Trophoblast cell (in vitro differentiated cells and primary cell): ENCODE results near the gene IKZF3.

Experiments used
- DNase-seq, 2 donors: peaks; one replicate each; pipeline ENCODE4 v3.0.0-alpha.2; 2016
- H2AFZ ChIP-seq: 2 replicates; pipeline ENCODE4 v1.6.1; 2013; ENCODE audit warnings: low read length, moderate library complexity, mild to moderate bottlenecking; ENCODE audit not compliant: insufficient read depth, poor library complexity
- H2AK5ac ChIP-seq: 2 replicates; pipeline ENCODE4 v1.6.1; 2013; ENCODE audit warnings: mild to moderate bottlenecking, low read length
- H2BK120ac ChIP-seq: 2 replicates; pipeline ENCODE4 v1.6.1; 2013; ENCODE audit warnings: low read length, mild to moderate bottlenecking, moderate library complexity; ENCODE audit not compliant: insufficient read depth, poor library complexity
- H2BK12ac ChIP-seq: 2 replicates; pipeline ENCODE4 v1.6.1; 2013; ENCODE audit warnings: mild to moderate bottlenecking, low read length, moderate library complexity
- H2BK5ac ChIP-seq: 2 replicates; pipeline ENCODE4 v1.6.1; 2013; ENCODE audit warnings: low read length, low read depth, moderate library complexity, mild to moderate bottlenecking; ENCODE audit not compliant: poor library complexity
- H3K14ac ChIP-seq: 2 replicates; pipeline ENCODE4 v1.6.1; 2013; ENCODE audit warnings: mild to moderate bottlenecking, low read length
- H3K18ac ChIP-seq: 2 replicates; pipeline ENCODE4 v1.6.1; 2013; ENCODE audit warnings: mild to moderate bottlenecking, low read length
- H3K23ac ChIP-seq: 2 replicates; pipeline ENCODE4 v1.6.1; 2013; ENCODE audit warnings: low read length
- H3K27ac ChIP-seq: 2 replicates; pipeline ENCODE4 v1.5.1; 2013; ENCODE audit warnings: low read depth, mild to moderate bottlenecking, inconsistent platforms, low read length, moderate library complexity
- H3K27me3 ChIP-seq: 2 replicates; pipeline ENCODE4 v1.6.1; 2013; ENCODE audit warnings: inconsistent platforms, mild to moderate bottlenecking, low read length, moderate library complexity; ENCODE audit not compliant: insufficient read depth
- H3K36me3 ChIP-seq, 2 experiments: 1 replicate in 1 of 2; 2 replicates in 1 of 2; pipeline ENCODE4 v1.6.1; 2013; ENCODE audit warnings: low read length in 2 of 2, mild to moderate bottlenecking in 2 of 2, moderate library complexity in 1 of 2; ENCODE audit not compliant: insufficient read depth in 2 of 2, control insufficient read depth in 1 of 2
- H3K4ac ChIP-seq: 2 replicates; pipeline ENCODE4 v1.6.1; 2013; ENCODE audit warnings: low read depth, mild to moderate bottlenecking, low read length, moderate library complexity
- H3K4me1 ChIP-seq, 2 experiments: 1 replicate in 1 of 2; 2 replicates in 1 of 2; pipeline ENCODE4 v1.6.1; 2013; ENCODE audit warnings: low read length in 2 of 2, mild to moderate bottlenecking in 2 of 2, moderate library complexity in 1 of 2; ENCODE audit not compliant: insufficient read depth in 2 of 2, control insufficient read depth in 1 of 2
- H3K4me2 ChIP-seq: 2 replicates; pipeline ENCODE4 v1.6.1; 2013; ENCODE audit warnings: inconsistent platforms, mild to moderate bottlenecking, low read length, moderate library complexity
- H3K4me3 ChIP-seq: 2 replicates; pipeline ENCODE4 v1.5.1; 2013; ENCODE audit warnings: mild to moderate bottlenecking, low read depth, low read length, inconsistent platforms
- H3K79me1 ChIP-seq: one replicate; pipeline ENCODE4 v1.6.1; 2013; ENCODE audit warnings: low read length
- H3K79me2 ChIP-seq: 2 replicates; pipeline ENCODE4 v1.6.1; 2013; ENCODE audit warnings: low read length, mild to moderate bottlenecking; ENCODE audit not compliant: control insufficient read depth, insufficient read depth, poor library complexity
- H3K9ac ChIP-seq: 2 replicates; pipeline ENCODE4 v1.6.1; 2013; ENCODE audit warnings: mild to moderate bottlenecking, low read length
- H3K9me3 ChIP-seq: 2 replicates; pipeline ENCODE4 v1.6.1; 2013; ENCODE audit warnings: low read depth, mild to moderate bottlenecking, control low read depth, inconsistent platforms, low read length; ENCODE audit not compliant: insufficient read depth
- H4K12ac ChIP-seq: 2 replicates; pipeline ENCODE4 v1.6.1; 2013; ENCODE audit warnings: low read depth, mild to moderate bottlenecking, low read length, moderate library complexity
- H4K8ac ChIP-seq: 2 replicates; pipeline ENCODE4 v1.6.1; 2013; ENCODE audit warnings: low read depth, mild to moderate bottlenecking, low read length, moderate library complexity
- H4K91ac ChIP-seq: one replicate; pipeline ENCODE4 v1.6.1; 2013; ENCODE audit warnings: low read depth, mild to moderate bottlenecking, low read length, moderate library complexity
- WGBS: extraction: QIAGEN DNeasy Blood & Tissue Kit; methylation state at CpG from one replicate; pipeline ENCODE4 v1.1.7; 2013; ENCODE audit warnings: missing lambda C conversion rate; ENCODE audit not compliant: insufficient read length, insufficient coverage; ENCODE audit errors: extremely low coverage; 5-methylcytosine and 5-hydroxymethylcytosine counted together

The IKZF3 gene

GRCh38 chr17:39812466-39812865, 51.6 kb downstream of the IKZF3 start:
- H3K27me3 ChIP-seq, result no peaks in the 10 kb centered on the region
- no peak overlapping the region for H3K4ac ChIP-seq
- H3K9ac ChIP-seq, result no peak overlapping the region
- no peak overlapping the region for H3K18ac ChIP-seq
- H2BK120ac ChIP-seq, result no peak overlapping the region
- no peak for DNase-seq
- H3K4me3 ChIP-seq, result no peak overlapping the region
- no peaks in the 10 kb centered on the region for H3K79me2 ChIP-seq
- H3K27ac ChIP-seq, result no peak overlapping the region
- no peak overlapping the region for H3K4me2 ChIP-seq
- no peak overlapping the region for H4K12ac ChIP-seq
- no peaks in the 10 kb centered on the region for H3K9me3 ChIP-seq
- no peak overlapping the region for H2BK5ac ChIP-seq
- no peaks in the 10 kb centered on the region for H3K4me1 ChIP-seq
- H3K23ac ChIP-seq, result no peak overlapping the region
- H3K36me3 ChIP-seq, result no peaks in the 10 kb centered on the region
- H2AFZ ChIP-seq, result no peak overlapping the region
- H3K79me1 ChIP-seq, result no peaks in the 10 kb centered on the region
- no peak overlapping the region for H2BK12ac ChIP-seq
- H2AK5ac ChIP-seq, result no peak overlapping the region
- WGBS, result no CpG with 5 or more reads among the region's 6 CpGs
- H3K14ac ChIP-seq, result no peak overlapping the region
- H4K8ac ChIP-seq, result no peak overlapping the region
- no peak overlapping the region for H4K91ac ChIP-seq

- Histone ChIP-seq H3K79me2 (no peaks in the 10 kb centered on the region), H2AK5ac (no peak overlapping the region), H3K4me3 (no peak overlapping the region), H3K9me3 (no peaks in the 10 kb centered on the region), H3K4me2 (no peak overlapping the region), H3K36me3 (no peaks in the 10 kb centered on the region), H3K18ac (no peak overlapping the region), H3K79me1 (no peaks in the 10 kb centered on the region), H2BK5ac (no peak overlapping the region), H4K12ac (no peak overlapping the region), H2BK120ac (no peak overlapping the region), H2AFZ (no peak overlapping the region), H3K27ac (no peak overlapping the region), H3K14ac (no peak overlapping the region), H3K27me3 (no peaks in the 10 kb centered on the region), H2BK12ac (no peak overlapping the region), H3K4me1 (no peaks in the 10 kb centered on the region), H3K23ac (no peak overlapping the region), H3K9ac (no peak overlapping the region), H3K4ac (no peak overlapping the region), H4K8ac (no peak overlapping the region), H4K91ac (no peak overlapping the region)
- no CpG with 5 or more reads among the region's 4 CpGs for WGBS
- no peak for DNase-seq
Measured at GRCh38 chr17:39810939-39811728, 53.0 kb downstream of the IKZF3 start.

- no peak for DNase-seq
- no peak overlapping the region for H3K4me2 ChIP-seq
- H2AFZ ChIP-seq, result no peak overlapping the region
- H3K9me3 ChIP-seq, result no peaks in the 10 kb centered on the region
- no peak overlapping the region for H3K4me3 ChIP-seq
- no peak overlapping the region for H2BK12ac ChIP-seq
- no peak overlapping the region for H2AK5ac ChIP-seq
- no peaks in the 10 kb centered on the region for H3K36me3 ChIP-seq
- no peak overlapping the region for H3K23ac ChIP-seq
- no peak overlapping the region for H2BK5ac ChIP-seq
- WGBS, result no CpG with 5 or more reads among the region's 2 CpGs
- H3K79me1 ChIP-seq, result no peaks in the 10 kb centered on the region
- no peak overlapping the region for H3K18ac ChIP-seq
- H3K14ac ChIP-seq, result no peak overlapping the region
- no peak overlapping the region for H4K8ac ChIP-seq
- H2BK120ac ChIP-seq, result no peak overlapping the region
- H3K4me1 ChIP-seq, result no peaks in the 10 kb centered on the region
- no peak overlapping the region for H3K4ac ChIP-seq
- no peaks in the 10 kb centered on the region for H3K27me3 ChIP-seq
- H4K12ac ChIP-seq, result no peak overlapping the region
- H3K27ac ChIP-seq, result no peak overlapping the region
- H3K9ac ChIP-seq, result no peak overlapping the region
- H3K79me2 ChIP-seq, result no peaks in the 10 kb centered on the region
- no peak overlapping the region for H4K91ac ChIP-seq
Measured at GRCh38 chr17:39809221-39809620, 54.9 kb downstream of the IKZF3 start.

GRCh38 chr17:39808409-39808997, 55.6 kb downstream of the IKZF3 start:
- H3K23ac ChIP-seq, result no peak overlapping the region
- no peak overlapping the region for H2BK5ac ChIP-seq
- no peak overlapping the region for H3K14ac ChIP-seq
- no peak overlapping the region for H3K4ac ChIP-seq
- H3K4me1 ChIP-seq, result no peaks in the 10 kb centered on the region
- no CpG with 5 or more reads among the region's 3 CpGs for WGBS
- H2AFZ ChIP-seq, result no peak overlapping the region
- H4K12ac ChIP-seq, result no peak overlapping the region
- no peak overlapping the region for H2AK5ac ChIP-seq
- no peak overlapping the region for H3K4me3 ChIP-seq
- no peak overlapping the region for H4K8ac ChIP-seq
- DNase-seq, result peak; percentile 8 to 70
- no peaks in the 10 kb centered on the region for H3K79me1 ChIP-seq
- H3K27me3 ChIP-seq, result no peaks in the 10 kb centered on the region
- no peak overlapping the region for H4K91ac ChIP-seq
- H3K27ac ChIP-seq, result peak overlapping the region; percentile 10
- no peaks in the 10 kb centered on the region for H3K9me3 ChIP-seq
- H3K36me3 ChIP-seq, result no peaks in the 10 kb centered on the region
- H2BK120ac ChIP-seq, result no peak overlapping the region
- no peaks in the 10 kb centered on the region for H3K79me2 ChIP-seq
- no peak overlapping the region for H3K9ac ChIP-seq
- H2BK12ac ChIP-seq, result no peak overlapping the region
- no peak overlapping the region for H3K4me2 ChIP-seq
- no peak overlapping the region for H3K18ac ChIP-seq
